Measurements from ENCODE around the gene TMX2. TPM values are rescaled to one million over a fixed set of nuclear protein-coding genes. Genes with fewer than 3 reads are reported as not detected.

Gene TMX2
- total RNA-seq, 2 experiments from 2014 or later, result 54.9 to 66.9 TPM

DNA sequence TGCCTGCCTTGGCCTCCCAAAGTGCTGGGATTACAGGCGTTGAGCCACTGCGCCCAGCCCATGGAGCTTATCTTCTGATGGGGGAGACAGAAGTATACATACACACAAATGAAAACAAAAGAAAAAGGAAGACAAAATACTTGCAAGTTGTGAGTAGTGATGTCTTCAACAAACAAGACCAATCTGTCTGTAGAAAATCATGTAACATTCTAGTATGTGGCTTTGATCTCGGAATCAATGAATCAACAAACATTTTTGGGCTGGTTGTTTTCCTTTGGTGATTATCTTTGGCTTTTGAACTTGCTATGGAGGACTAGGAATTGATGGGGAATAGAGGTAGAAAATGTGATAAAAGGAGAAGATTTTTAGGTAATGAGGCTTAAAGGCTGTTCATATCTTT lies 45.8 kb downstream of the TMX2 start:
- intact Hi-C loops (cut with micrococcal nuclease; ENCODE audit: unreplicated experiment), result no loop called here
- H3K9me2 ChIP-seq (ENCODE audit: insufficient read depth, low read length), result no peaks in the 10 kb centered on the region
- H2AFZ ChIP-seq (ENCODE audit: low read length), result no peak overlapping the region
- H3K79me2 ChIP-seq (ENCODE audit: insufficient read depth, low read depth, low read length), result no peaks in the 10 kb centered on the region
- DNase-seq (ENCODE audit: low spot score), result no peak
- no TSS peak for BruUV-seq (replicated peaks)
- TF ChIP-seq, protein P1, sequence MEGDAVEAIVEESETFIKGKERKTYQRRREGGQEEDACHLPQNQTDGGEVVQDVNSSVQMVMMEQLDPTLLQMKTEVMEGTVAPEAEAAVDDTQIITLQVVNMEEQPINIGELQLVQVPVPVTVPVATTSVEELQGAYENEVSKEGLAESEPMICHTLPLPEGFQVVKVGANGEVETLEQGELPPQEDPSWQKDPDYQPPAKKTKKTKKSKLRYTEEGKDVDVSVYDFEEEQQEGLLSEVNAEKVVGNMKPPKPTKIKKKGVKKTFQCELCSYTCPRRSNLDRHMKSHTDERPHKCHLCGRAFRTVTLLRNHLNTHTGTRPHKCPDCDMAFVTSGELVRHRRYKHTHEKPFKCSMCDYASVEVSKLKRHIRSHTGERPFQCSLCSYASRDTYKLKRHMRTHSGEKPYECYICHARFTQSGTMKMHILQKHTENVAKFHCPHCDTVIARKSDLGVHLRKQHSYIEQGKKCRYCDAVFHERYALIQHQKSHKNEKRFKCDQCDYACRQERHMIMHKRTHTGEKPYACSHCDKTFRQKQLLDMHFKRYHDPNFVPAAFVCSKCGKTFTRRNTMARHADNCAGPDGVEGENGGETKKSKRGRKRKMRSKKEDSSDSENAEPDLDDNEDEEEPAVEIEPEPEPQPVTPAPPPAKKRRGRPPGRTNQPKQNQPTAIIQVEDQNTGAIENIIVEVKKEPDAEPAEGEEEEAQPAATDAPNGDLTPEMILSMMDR (conservative IDR thresholded peaks at IDR 0.05; ENCODE audit: low read length), result no peak
- TF ChIP-seq EZH2phosphoT487 (IDR thresholded peaks at IDR 0.05; ENCODE audit: borderline replicate concordance, low read depth, low read length), result no peak
- H4K20me1 ChIP-seq (ENCODE audit: insufficient read depth, low read length), result no peaks in the 10 kb centered on the region
- ChIA-PET POLR2A (interaction anchor here (0.5 to 0.7 kb wide), 2 partner anchors 12 to 48 kb away, joined by 3 to 4 read pairs; no protein-coding TSS in a partner anchor), CTCF (ENCODE audit: unreplicated experiment) (no interaction called here)
- H3K9me3 ChIP-seq (ENCODE audit: low read length), result no peaks in the 10 kb centered on the region
- H3K4me1 ChIP-seq (ENCODE audit: insufficient read depth, low read length, poor library complexity, severe bottlenecking), result no peaks in the 10 kb centered on the region
- no peak overlapping the region for H3K4me2 ChIP-seq (ENCODE audit: low read length)
- H3K36me3 ChIP-seq (ENCODE audit: insufficient read depth, low read length), result no peaks in the 10 kb centered on the region
- no peak overlapping the region for H3K27ac ChIP-seq (ENCODE audit: low read depth, low read length, poor library complexity, severe bottlenecking)
- H3K4me3 ChIP-seq (ENCODE audit: low read depth, low read length, poor library complexity, severe bottlenecking), result no peak overlapping the region

DNA sequence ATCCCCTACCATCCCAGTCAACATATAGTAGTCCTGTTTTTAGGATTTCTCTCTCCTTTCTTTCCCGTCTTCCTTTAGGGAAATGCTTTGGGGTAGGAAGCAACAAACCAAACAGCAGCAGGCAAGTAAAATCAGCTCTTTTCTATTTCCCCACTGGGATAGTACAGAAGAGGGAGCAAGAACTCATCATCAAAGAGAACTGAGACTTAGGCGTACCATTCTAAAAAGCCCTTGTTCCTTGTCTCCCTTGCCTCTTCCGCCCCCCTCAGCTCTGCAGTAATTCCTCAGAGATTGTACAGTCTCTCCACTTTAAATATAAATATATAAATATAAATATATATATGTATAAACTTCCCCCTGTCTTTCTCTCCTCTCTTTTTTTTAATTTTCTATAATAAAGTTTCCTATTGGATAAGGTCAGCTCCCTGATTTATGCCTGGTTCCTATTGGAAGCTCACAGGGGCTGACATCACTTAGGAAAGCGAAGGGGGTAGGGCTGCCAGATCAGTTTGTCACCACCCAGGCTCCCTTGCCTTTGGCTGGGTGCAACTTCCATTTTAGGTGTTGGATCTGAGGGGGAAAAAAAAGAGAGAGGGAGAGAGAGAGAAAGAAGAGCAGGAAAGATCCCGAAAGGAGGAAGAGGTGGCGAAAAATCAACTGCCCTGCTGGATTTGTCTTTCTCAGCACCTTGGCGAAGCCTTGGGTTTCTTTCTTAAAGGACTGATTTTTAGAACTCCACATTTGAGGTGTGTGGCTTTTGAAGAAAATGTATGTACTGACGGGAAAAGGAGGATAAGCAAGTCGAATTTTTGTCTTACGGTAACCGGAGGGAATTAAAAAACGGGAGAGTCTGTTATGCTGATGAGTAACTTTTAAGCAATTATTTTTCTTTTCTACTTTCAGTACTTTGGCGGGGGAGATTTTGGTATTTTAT lies 49.2 kb downstream of the TMX2 start, which contains the start of gene CTNND1:
CTNND1 (plus strand) TSS at position 502 of the 934 bp plus-strand sequence. CDS start 29,677 bp downstream, outside the sequence.
- no peaks in the 10 kb centered on the region for H3K9me2 ChIP-seq (ENCODE audit: insufficient read depth, low read length)
- no peak within 1 kb of the TSS for H3K4me2 ChIP-seq (ENCODE audit: low read length)
- H3K4me1 ChIP-seq (ENCODE audit: insufficient read depth, low read length, poor library complexity, severe bottlenecking), result no peaks in the 10 kb centered on the region
- no peak within 1 kb of the TSS for H3K27ac ChIP-seq (ENCODE audit: low read depth, low read length, poor library complexity, severe bottlenecking)
- intact Hi-C loops (cut with micrococcal nuclease; ENCODE audit: unreplicated experiment), result no loop called here
- no peak for DNase-seq (ENCODE audit: low spot score)
- H4K20me1 ChIP-seq (ENCODE audit: insufficient read depth, low read length), result no peaks in the 10 kb centered on the region
- TF ChIP-seq, protein P1 (conservative IDR thresholded peaks at IDR 0.05; ENCODE audit: low read length), result no peak
- no peak for TF ChIP-seq EZH2phosphoT487 (IDR thresholded peaks at IDR 0.05; ENCODE audit: borderline replicate concordance, low read depth, low read length)
- ChIA-PET POLR2A (interaction anchor here (0.6 to 1.2 kb wide), 4 partner anchors 14 to 516 kb away, joined by 3 to 5 read pairs (median 4); no protein-coding TSS in a partner anchor), CTCF (ENCODE audit: unreplicated experiment) (no interaction called here)
- H3K36me3 ChIP-seq (ENCODE audit: insufficient read depth, low read length), result no peaks in the 10 kb centered on the region
- no peak within 1 kb of the TSS for H2AFZ ChIP-seq (ENCODE audit: low read length)
- BruUV-seq (replicated peaks), result no TSS peak
- peak within 1 kb of the TSS; percentile 37 for H3K4me3 ChIP-seq (ENCODE audit: low read depth, low read length, poor library complexity, severe bottlenecking)
- H3K79me2 ChIP-seq (ENCODE audit: insufficient read depth, low read depth, low read length), result no peaks in the 10 kb centered on the region
- H3K9me3 ChIP-seq (ENCODE audit: low read length), result no peaks in the 10 kb centered on the region
